RWPE2 (cell line): Measurements from ENCODE around the gene CDK5RAP2.

ENCODE experiments used
- ATAC-seq: fragments of 200-7000 bp; cut with Tn5 transposase; 3 replicates; pipeline ENCODE4 v1.9.1; 2021; ENCODE audit warnings: low read depth
- DNase-seq: peaks from one replicate; pipeline ENCODE4 v3.0.0-alpha.2; 2020; ENCODE audit warnings: low spot score
- H3K27ac ChIP-seq: fragments of 450-650 bp; 2 replicates; pipeline ENCODE4 v1.5.1; 2017; ENCODE audit warnings: mild to moderate bottlenecking; ENCODE audit not compliant: poor library complexity, severe bottlenecking
- H3K27me3 ChIP-seq: fragments of 250-450 bp; sonication (Bioruptor Pico); 2 replicates; pipeline ENCODE4 v1.5.1; 2021; ENCODE audit warnings: mild to moderate bottlenecking, moderate library complexity; ENCODE audit not compliant: insufficient read depth, poor library complexity, severe bottlenecking
- H3K36me3 ChIP-seq: fragments of 250-450 bp; sonication (Bioruptor Pico); 2 replicates; pipeline ENCODE4 v1.5.1; 2020; ENCODE audit warnings: low read depth, mild to moderate bottlenecking, moderate library complexity
- H3K4me1 ChIP-seq: fragments of 250-450 bp; sonication (Bioruptor Pico); 2 replicates; pipeline ENCODE4 v1.5.1; 2021; ENCODE audit warnings: mild to moderate bottlenecking, moderate library complexity; ENCODE audit not compliant: insufficient read depth, poor library complexity, severe bottlenecking
- H3K4me3 ChIP-seq: fragments of 250-450 bp; sonication (Bioruptor Pico); 2 replicates; pipeline ENCODE4 v1.5.1; 2021; ENCODE audit warnings: mild to moderate bottlenecking, moderate library complexity; ENCODE audit not compliant: severe bottlenecking
- H3K9me3 ChIP-seq: fragments of 250-450 bp; sonication (Bioruptor Pico); 2 replicates; pipeline ENCODE4 v1.5.1; 2021; ENCODE audit warnings: mild to moderate bottlenecking, moderate library complexity; ENCODE audit not compliant: severe bottlenecking
- CTCF ChIP-seq: fragments of 450-650 bp; IDR thresholded peaks from one replicate; pipeline ENCODE4 v1.5.1; 2017; ENCODE audit warnings: mild to moderate bottlenecking, moderate library complexity; ENCODE audit not compliant: poor library complexity, severe bottlenecking

The CDK5RAP2 gene

GRCh38 chr9:120536949-120537640, 42.9 kb downstream of the CDK5RAP2 start:
- peaks cover 56% of the 10 kb centered on the region for H3K36me3 ChIP-seq
- no peaks in the 10 kb centered on the region for H3K9me3 ChIP-seq
- H3K27me3 ChIP-seq, result no peaks in the 10 kb centered on the region
- no peak for ATAC-seq
- TF ChIP-seq CTCF, result no peak
- H3K27ac ChIP-seq, result peak overlapping the region; percentile 49
- DNase-seq, result no peak
- peaks cover 18% of the 10 kb centered on the region for H3K4me1 ChIP-seq
- H3K4me3 ChIP-seq, result no peak overlapping the region

DNA sequence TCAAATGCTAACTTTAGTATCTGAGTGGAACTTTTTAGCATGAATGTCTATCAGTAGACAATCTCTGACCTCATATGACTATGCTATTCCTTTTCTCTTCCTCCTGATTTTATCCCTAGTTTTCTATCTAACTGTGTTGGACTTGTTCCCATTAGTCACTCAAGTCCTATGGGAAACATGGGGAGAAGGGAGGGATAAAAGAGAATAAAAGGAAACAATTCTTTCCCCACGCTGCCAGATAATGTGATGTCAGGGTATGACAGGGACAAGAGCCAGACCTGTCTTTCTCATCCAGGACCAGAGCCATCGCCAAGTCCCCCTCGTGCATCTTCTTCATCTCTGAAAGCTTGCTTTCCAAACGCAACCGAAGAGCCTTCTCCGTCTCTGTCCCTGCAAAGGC, 43.9 kb downstream of the CDK5RAP2 start:
- Histone ChIP-seq H3K27ac (peak overlapping the region; percentile 10), H3K27me3 (no peaks in the 10 kb centered on the region), H3K36me3 (peaks cover 49% of the 10 kb centered on the region), H3K9me3 (no peaks in the 10 kb centered on the region), H3K4me1 (peaks cover 25% of the 10 kb centered on the region), H3K4me3 (no peak overlapping the region)
- no peak for TF ChIP-seq CTCF
- DNase-seq (no peak), ATAC-seq (no peak)

DNA sequence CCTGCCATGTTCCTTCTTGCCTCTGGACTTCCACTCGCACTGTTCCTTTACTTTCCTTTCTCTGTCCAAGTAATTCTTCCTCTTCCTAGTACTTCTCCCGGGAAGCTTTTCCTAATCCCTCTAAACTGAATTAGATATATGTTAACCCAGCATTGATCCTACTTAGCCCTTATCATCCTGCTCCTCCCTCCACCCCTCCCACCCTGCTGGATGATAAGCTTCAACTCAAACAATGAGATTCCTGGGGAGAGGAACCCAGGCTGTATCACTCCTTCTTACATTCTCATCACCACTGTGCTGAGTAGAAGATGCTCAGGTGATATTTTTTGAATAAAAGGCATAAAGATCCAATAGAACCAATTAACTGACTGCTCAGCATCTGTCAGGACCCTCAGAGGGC, 45.7 kb downstream of the CDK5RAP2 start:
- DNase-seq, result no peak
- Histone ChIP-seq H3K4me3 (no peak overlapping the region), H3K27ac (peak overlapping the region; percentile 95), H3K36me3 (peaks cover 51% of the 10 kb centered on the region), H3K4me1 (peaks cover 25% of the 10 kb centered on the region), H3K27me3 (no peaks in the 10 kb centered on the region), H3K9me3 (no peaks in the 10 kb centered on the region)
- no peak for ATAC-seq
- no peak for TF ChIP-seq CTCF

- Histone ChIP-seq H3K36me3 (peaks cover 58% of the 10 kb centered on the region), H3K4me3 (peak overlapping the region; percentile 0), H3K4me1 (peaks cover 20% of the 10 kb centered on the region), H3K27me3 (no peaks in the 10 kb centered on the region), H3K9me3 (no peaks in the 10 kb centered on the region), H3K27ac (peak overlapping the region; percentile 95)
- ATAC-seq (no peak; the same call in 1 of the 3 replicates), DNase-seq (no peak)
- no peak for TF ChIP-seq CTCF
Observed at GRCh38 chr9:120532891-120533290, 47.1 kb downstream of the CDK5RAP2 start.

DNA sequence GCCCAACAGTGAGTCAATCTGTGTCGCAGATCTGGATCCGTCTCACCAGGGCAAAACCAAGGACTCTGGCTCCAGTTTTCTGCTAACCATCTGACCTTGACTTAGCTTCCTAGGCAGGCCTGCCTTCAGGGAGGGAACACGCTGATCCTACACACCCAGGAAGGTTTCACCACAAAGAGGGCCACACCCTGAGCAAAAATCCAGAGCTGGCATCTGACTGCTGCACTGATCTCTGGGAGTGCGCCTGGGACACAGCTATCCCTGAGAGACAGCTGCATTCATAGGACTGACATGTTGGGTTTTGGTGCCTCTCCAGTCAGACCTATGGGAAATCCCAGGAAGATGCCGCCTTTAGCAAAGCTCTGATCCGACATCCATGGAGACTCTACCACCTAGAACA, 47.5 kb downstream of the CDK5RAP2 start:
- ATAC-seq (peak; percentile 98), DNase-seq (peak; percentile 81)
- no peak for TF ChIP-seq CTCF
- H3K27ac ChIP-seq, result peak overlapping the region; percentile 95
- H3K27me3 ChIP-seq, result no peaks in the 10 kb centered on the region
- H3K4me3 ChIP-seq, result peak overlapping the region; percentile 0
- H3K9me3 ChIP-seq, result no peaks in the 10 kb centered on the region
- H3K4me1 ChIP-seq, result peaks cover 20% of the 10 kb centered on the region
- H3K36me3 ChIP-seq, result peaks cover 59% of the 10 kb centered on the region
